GM20000 (cell line): ENCODE data around the gene PMAIP1.
"Not testable (repeated sequence)": the region's sequence is repeated elsewhere in the genome, so short reads cannot be mapped to it uniquely, and the experiment has no call there.

Source experiments
- DNase-seq: peaks from one replicate; pipeline ENCODE4 v3.0.0; 2012; ENCODE audit warnings: low spot score
- TF ChIP-seq, protein P1 (sequence below): IDR thresholded peaks from 2 replicates; pipeline ENCODE4 v1.5.1; 2012; ENCODE audit warnings: mild to moderate bottlenecking, control low read depth; ENCODE audit errors: extremely low read depth, missing control alignments

Gene PMAIP1

DNA sequence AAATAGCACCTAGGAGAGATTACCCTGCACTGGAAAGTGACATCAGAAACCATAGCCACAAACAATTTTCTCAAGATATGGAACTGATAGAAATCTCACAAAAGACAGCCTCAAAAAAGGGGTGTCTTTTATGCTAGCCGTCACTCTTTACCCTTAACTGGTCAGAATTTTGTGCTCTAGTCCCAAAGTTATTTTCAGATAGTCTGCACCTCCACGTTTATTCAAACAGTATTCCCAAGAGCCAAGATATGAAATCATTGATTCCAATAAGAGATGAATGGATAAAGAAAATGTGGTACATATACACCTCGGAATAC is 23.5 kb upstream of the PMAIP1 start:
- peak; percentile 52 for DNase-seq
- TF ChIP-seq, protein P1, sequence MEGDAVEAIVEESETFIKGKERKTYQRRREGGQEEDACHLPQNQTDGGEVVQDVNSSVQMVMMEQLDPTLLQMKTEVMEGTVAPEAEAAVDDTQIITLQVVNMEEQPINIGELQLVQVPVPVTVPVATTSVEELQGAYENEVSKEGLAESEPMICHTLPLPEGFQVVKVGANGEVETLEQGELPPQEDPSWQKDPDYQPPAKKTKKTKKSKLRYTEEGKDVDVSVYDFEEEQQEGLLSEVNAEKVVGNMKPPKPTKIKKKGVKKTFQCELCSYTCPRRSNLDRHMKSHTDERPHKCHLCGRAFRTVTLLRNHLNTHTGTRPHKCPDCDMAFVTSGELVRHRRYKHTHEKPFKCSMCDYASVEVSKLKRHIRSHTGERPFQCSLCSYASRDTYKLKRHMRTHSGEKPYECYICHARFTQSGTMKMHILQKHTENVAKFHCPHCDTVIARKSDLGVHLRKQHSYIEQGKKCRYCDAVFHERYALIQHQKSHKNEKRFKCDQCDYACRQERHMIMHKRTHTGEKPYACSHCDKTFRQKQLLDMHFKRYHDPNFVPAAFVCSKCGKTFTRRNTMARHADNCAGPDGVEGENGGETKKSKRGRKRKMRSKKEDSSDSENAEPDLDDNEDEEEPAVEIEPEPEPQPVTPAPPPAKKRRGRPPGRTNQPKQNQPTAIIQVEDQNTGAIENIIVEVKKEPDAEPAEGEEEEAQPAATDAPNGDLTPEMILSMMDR, result no peak

DNA sequence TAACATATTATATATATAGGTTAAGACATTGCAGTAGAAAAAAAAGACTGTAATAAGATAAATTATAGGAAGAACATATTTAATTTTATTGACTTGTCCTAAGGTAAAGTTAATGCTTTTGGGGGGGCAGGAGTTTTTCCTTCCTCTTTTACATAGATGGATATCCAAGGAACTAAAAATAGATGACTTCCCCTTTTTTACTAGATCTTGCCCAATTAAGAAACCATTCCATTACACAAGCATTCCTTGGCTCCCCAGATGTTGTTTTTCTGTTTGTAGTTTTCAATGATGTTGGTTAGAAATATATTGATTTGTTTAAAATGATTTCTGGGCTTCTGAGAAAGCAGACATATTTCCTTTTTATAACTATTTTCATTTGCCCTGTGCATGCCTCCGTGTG is 22.4 kb upstream of the PMAIP1 start:
- TF ChIP-seq, protein P1, result no peak
- DNase-seq, result no peak

DNA sequence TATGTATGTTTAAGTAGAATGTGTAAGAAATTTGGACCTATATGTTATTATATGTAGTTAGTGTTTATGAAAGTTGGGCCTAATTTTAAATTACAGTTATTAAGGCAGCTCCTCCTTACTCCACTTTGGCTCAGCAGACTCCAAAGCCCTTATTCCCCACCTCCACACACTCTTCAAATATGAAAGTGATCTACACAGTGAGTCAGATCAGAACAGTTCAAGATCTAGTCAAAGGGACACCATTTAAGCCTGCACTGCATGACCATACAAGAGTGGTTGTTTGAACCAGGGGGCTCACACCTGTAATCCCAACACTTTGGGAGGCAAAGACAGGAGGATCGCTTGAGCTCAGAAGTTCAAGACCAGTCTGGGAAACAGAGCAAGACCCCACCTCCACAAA is 21.2 kb upstream of the PMAIP1 start:
- TF ChIP-seq, protein P1, result no peak
- DNase-seq, result no peak

DNA sequence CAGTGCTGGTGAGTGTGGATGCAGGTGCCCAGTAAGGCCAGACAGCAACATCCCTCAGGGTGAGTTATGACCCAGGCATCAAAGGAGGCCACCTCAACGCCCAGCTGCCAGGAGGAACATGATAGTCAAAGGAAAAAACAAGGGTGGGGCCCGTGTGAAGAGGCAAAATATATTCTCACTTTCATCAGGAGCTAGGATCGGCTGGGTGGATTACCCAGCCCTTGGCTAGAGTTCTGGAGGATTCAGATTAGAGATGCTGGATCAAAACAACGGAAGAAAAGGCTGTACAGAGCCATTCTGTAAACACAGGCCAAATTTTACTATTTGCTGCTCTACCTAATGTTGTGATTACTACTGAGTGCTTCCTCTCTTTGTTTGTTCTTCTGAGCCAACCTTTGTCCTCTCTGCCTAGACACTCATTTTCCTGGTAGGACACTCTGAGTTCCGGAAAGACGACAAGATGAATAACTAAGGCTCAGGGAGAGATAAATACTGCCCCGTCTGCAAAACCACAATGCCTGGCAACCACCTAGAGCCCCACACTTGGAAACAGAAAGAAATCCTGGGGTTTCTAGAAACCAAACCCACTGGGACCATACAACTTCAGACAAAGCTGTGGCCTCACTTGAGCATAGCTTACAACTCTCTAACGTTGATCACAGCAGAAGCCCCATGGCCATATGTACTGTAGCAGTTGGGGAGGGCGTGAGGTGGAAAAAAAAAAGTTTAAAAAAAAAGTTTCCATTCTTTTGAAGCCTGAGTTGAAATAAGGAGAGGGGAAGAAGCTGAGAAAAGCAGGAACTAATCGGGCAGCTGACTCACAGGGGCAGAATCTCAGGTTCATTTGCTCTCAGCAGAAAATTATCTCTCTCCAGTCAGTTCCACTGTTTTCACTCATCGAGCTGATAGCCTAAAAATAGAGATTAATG is 17.8 kb upstream of the PMAIP1 start:
- TF ChIP-seq, protein P1, result no peak
- no peak for DNase-seq

DNA sequence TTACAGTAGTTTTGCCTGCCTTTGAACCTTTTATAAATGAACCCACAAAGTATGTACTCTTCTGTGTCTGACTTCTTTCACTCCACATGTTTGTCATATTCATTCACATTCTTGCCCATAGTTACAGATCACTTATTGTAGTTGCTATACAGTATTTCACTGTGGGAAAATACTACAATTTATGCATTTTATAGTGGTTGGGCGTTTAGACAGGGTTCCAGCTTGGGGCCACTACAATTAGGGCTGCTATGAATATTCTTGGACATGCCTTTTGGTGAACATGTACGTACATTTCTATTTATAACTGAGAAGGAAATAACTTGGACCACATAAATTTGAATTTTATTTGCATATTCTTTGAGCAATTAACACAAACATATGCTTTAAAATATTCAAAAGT is 15.4 kb upstream of the PMAIP1 start:
- TF ChIP-seq, protein P1, result no peak
- DNase-seq, result no peak

DNA sequence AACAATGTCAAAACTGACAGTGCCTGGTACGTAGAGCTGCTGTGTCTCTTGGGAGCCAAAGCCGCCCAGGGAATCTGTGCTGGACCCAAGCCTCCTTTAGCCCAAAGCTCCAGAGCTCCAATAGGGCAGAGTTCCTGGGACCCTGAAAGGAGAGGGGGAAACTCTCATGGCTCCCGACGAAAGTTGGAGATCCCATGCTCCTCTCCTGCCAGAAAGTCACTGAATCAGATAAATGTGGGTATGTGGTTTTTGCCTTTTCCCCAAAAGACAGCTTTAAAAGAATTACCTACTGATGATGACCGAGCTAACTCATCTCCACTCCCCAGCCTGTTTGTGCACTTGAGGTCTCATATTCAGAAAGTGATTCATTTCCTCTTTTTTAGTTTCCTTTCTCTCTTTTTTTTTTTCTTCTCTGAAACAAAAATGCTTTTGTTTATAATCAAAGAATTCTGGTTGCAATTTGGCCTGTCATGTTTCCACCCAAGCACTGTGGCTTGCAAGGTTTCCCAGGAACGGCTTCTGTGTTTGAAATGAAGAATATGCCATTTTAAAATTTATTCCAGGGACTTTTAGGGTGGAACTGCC is 14.1 kb upstream of the PMAIP1 start:
- peak; percentile 58 for DNase-seq
- TF ChIP-seq, protein P1, result no peak

DNA sequence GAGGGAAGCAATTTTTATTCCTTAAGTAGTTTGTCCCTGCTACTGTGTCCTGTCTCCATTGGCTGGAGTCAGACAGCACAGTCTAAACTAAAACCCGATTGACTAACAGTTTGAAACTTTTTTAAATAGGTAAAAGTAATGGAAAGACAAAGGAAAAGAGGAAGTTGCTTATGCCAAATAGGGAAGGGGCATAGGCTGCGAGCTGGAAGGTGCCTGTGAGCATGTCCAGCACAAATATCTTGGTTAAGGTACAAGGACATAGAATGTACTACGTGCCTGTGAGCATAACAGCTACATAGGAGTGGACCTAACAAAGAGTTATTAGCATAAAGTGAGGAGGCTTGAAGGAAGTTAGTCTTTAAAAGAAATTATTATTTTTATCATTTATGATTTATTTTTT is 13.4 kb upstream of the PMAIP1 start:
- not testable (repeated sequence) for DNase-seq

DNA sequence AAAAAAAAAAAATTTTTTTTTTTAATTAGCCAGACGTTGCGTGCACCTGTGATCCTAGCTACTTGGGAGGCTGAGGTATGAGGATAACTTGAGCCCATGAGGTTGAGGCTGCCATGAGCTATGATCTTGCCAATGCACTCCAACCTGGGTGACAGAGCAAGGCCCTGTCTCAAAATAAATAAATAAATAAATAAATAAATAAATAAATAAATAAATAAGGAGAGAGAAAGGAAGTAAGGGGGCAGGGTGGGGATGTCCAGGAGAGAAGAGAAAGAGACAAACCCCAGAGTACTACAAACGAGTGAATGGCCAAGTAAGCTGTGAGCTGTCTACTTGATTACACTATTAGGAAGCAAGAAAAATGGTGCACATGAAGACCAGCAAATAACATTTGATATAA is 7.7 kb upstream of the PMAIP1 start:
- no peak for DNase-seq
- TF ChIP-seq, protein P1, result no peak
